ENCODE data around the gene EIF2D. TPM values are rescaled to one million over a fixed set of nuclear protein-coding genes. Genes with fewer than 3 reads are reported as not detected.
A peak's percentile ranks its signal among the peaks of the same experiment; 100 is the strongest.
"Not testable (repeated sequence)": the region's sequence is repeated elsewhere in the genome, so short reads cannot be mapped to it uniquely, and the experiment has no call there.

EIF2D gene
- total RNA-seq, 1 experiment from 2014 or later, result 110 TPM

- no peaks in the 10 kb centered on the region for H3F3A ChIP-seq (ENCODE audit: low read length, unreplicated experiment)
- peaks cover 21% of the 10 kb centered on the region for H3K4me1 ChIP-seq (ENCODE audit: insufficient read depth, low read length)
- DNase-seq (peak; percentile 83), ATAC-seq (peak; percentile 13)
- H2AFZ ChIP-seq (ENCODE audit: low read length), result peak overlapping the region; percentile 63
- no peak for TF ChIP-seq CTCF (conservative IDR thresholded peaks at IDR 0.05; ENCODE audit: low read depth, low read length)
- no peak for TF ChIP-seq EZH2phosphoT487 (IDR thresholded peaks at IDR 0.05; ENCODE audit: borderline replicate concordance, low read length)
- no peak for TF ChIP-seq EZH2 (IDR thresholded peaks at IDR 0.05; ENCODE audit: low read length, unreplicated experiment)
- BruUV-seq (replicated peaks), result no TSS peak
- H3K36me3 ChIP-seq (ENCODE audit: low read depth, low read length), result no peaks in the 10 kb centered on the region
- peak overlapping the region; percentile 89 for H3K4me2 ChIP-seq (ENCODE audit: low read length)
- peak overlapping the region; percentile 54 for H3K27ac ChIP-seq (ENCODE audit: low read length)
- peak overlapping the region; percentile 85; the same call in 1 of the 2 replicates for H3K4me3 ChIP-seq (ENCODE audit: low read length)
- H3K9me2 ChIP-seq (replicated peaks; ENCODE audit: low read length), result no peaks in the 10 kb centered on the region
- H3K9ac ChIP-seq (ENCODE audit: low read length), result peak overlapping the region; percentile 71
- CTCF ChIA-PET, result interaction anchor here (0.7 to 4.8 kb wide), 4 partner anchors 30 to 350 kb away, joined by 3 to 71 read pairs (median 5); no protein-coding TSS in a partner anchor
- no peaks in the 10 kb centered on the region for H3K27me3 ChIP-seq (ENCODE audit: low read length)
- no peaks in the 10 kb centered on the region for H3K9me3 ChIP-seq (ENCODE audit: low read length)
- H3K79me2 ChIP-seq (ENCODE audit: low read length), result 0 out of 2 replicates have a peak, but pooled peaks cover 3% of the 10 kb centered on the region
- no peaks in the 10 kb centered on the region for H4K20me1 ChIP-seq (ENCODE audit: low read length)
- intact Hi-C loops (cut with micrococcal nuclease), result loop anchor here (1.0 to 10.0 kb wide), 9 partner anchors 21 to 421 kb away; partner anchors contain the start of genes EIF2D, MAPKAPK2, PFKFB2 and YOD1
- POLR2A ChIA-PET (ENCODE audit: unreplicated experiment), result interaction anchor here (0.6 kb wide), 1 partner anchor 21 kb away, joined by 3 read pairs; no protein-coding TSS in a partner anchor
These were observed 21.4 kb upstream of the EIF2D start for GRCh38 chr1:206633708-206634121.

- ChIA-PET POLR2A (ENCODE audit: unreplicated experiment) (interaction anchor here (0.7 to 1.2 kb wide), 3 partner anchors 18 to 42 kb away, joined by 3 to 11 read pairs (median 7); no protein-coding TSS in a partner anchor), CTCF (interaction anchor here (0.5 to 2.9 kb wide), 17 partner anchors 8 to 1610 kb away, joined by 3 to 83 read pairs (median 4); partner anchors contain the start of genes EIF2D and MAPKAPK2)
- TF ChIP-seq CTCF (conservative IDR thresholded peaks at IDR 0.05; ENCODE audit: low read depth, low read length) (peak; percentile 95), EZH2phosphoT487 (IDR thresholded peaks at IDR 0.05; ENCODE audit: borderline replicate concordance, low read length) (no peak)
- H4K20me1 ChIP-seq (ENCODE audit: low read length), result no peaks in the 10 kb centered on the region
- H3K4me2 ChIP-seq (ENCODE audit: low read length), result no peak overlapping the region
- DNase-seq, result peak; percentile 94
- no peaks in the 10 kb centered on the region for H3F3A ChIP-seq (ENCODE audit: low read length, unreplicated experiment)
- H2AFZ ChIP-seq (ENCODE audit: low read length), result no peak overlapping the region
- H3K9ac ChIP-seq (ENCODE audit: low read length), result no peak overlapping the region
- no peaks in the 10 kb centered on the region for H3K36me3 ChIP-seq (ENCODE audit: low read depth, low read length)
- H3K9me3 ChIP-seq (ENCODE audit: low read length), result no peaks in the 10 kb centered on the region
- intact Hi-C loops (cut with micrococcal nuclease), result loop anchor here (1.0 to 10.0 kb wide), 2 partner anchors 281 to 424 kb away; partner anchors contain the start of genes PFKFB2 and YOD1
- no peaks in the 10 kb centered on the region for H3K79me2 ChIP-seq (ENCODE audit: low read length)
- no TSS peak for BruUV-seq (replicated peaks)
- H3K9me2 ChIP-seq (replicated peaks; ENCODE audit: low read length), result no peaks in the 10 kb centered on the region
- ATAC-seq, result peak; percentile 23; the same call in 1 of the 2 replicates
- H3K4me1 ChIP-seq (ENCODE audit: insufficient read depth, low read length), result peaks cover 21% of the 10 kb centered on the region
- H3K4me3 ChIP-seq (ENCODE audit: low read length), result no peak overlapping the region
- no peak overlapping the region for H3K27ac ChIP-seq (ENCODE audit: low read length)
- H3K27me3 ChIP-seq (ENCODE audit: low read length), result no peaks in the 10 kb centered on the region
These were observed 18.8 kb upstream of the EIF2D start for GRCh38 chr1:206631085-206631509.

- BruUV-seq (replicated peaks), result no TSS peak
- Histone ChIP-seq H3K36me3 (ENCODE audit: low read depth, low read length) (no peaks in the 10 kb centered on the region), H3K79me2 (ENCODE audit: low read length) (no peaks in the 10 kb centered on the region), H3K4me2 (ENCODE audit: low read length) (no peak overlapping the region), H3K9me3 (ENCODE audit: low read length) (no peaks in the 10 kb centered on the region), H3K4me3 (ENCODE audit: low read length) (no peak overlapping the region), H3K27ac (ENCODE audit: low read length) (no peak overlapping the region), H2AFZ (ENCODE audit: low read length) (no peak overlapping the region), H3K27me3 (ENCODE audit: low read length) (no peaks in the 10 kb centered on the region), H3K4me1 (ENCODE audit: insufficient read depth, low read length) (peaks cover 8% of the 10 kb centered on the region), H4K20me1 (ENCODE audit: low read length) (no peaks in the 10 kb centered on the region), H3K9ac (ENCODE audit: low read length) (no peak overlapping the region), H3K9me2 (replicated peaks; ENCODE audit: low read length) (no peaks in the 10 kb centered on the region), H3F3A (ENCODE audit: low read length, unreplicated experiment) (no peaks in the 10 kb centered on the region)
- TF ChIP-seq EZH2 (IDR thresholded peaks at IDR 0.05; ENCODE audit: low read length, unreplicated experiment), result no peak
- no peak for TF ChIP-seq CTCF (conservative IDR thresholded peaks at IDR 0.05; ENCODE audit: low read depth, low read length)
- TF ChIP-seq EZH2phosphoT487 (IDR thresholded peaks at IDR 0.05; ENCODE audit: borderline replicate concordance, low read length), result no peak
- POLR2A ChIA-PET (ENCODE audit: unreplicated experiment), result no interaction called here
- no peak for DNase-seq
- intact Hi-C loops (cut with micrococcal nuclease), result no loop called here
- no peak for ATAC-seq
- CTCF ChIA-PET, result interaction anchor here (0.5 to 2.9 kb wide), 2 partner anchors 35 to 131 kb away, joined by 7 to 83 read pairs; no protein-coding TSS in a partner anchor
These were observed 16.7 kb upstream of the EIF2D start for GRCh38 chr1:206628916-206629315.

GRCh38 chr1:206626396-206626795, 14.1 kb upstream of the EIF2D start:
- H3K27me3 ChIP-seq (ENCODE audit: low read length); POLR2A ChIA-PET (ENCODE audit: unreplicated experiment); H3K9ac ChIP-seq (ENCODE audit: low read length); H3K4me1 ChIP-seq (ENCODE audit: insufficient read depth, low read length); H3K27ac ChIP-seq (ENCODE audit: low read length); H3K36me3 ChIP-seq (ENCODE audit: low read depth, low read length); ATAC-seq; H3K79me2 ChIP-seq (ENCODE audit: low read length); H3K4me3 ChIP-seq (ENCODE audit: low read length); H4K20me1 ChIP-seq (ENCODE audit: low read length); H3K9me2 ChIP-seq (replicated peaks; ENCODE audit: low read length); H3F3A ChIP-seq (ENCODE audit: low read length, unreplicated experiment); intact Hi-C loops (cut with micrococcal nuclease); H2AFZ ChIP-seq (ENCODE audit: low read length); BruUV-seq (replicated peaks); H3K4me2 ChIP-seq (ENCODE audit: low read length); H3K9me3 ChIP-seq (ENCODE audit: low read length); DNase-seq: not testable (repeated sequence)
- CTCF ChIA-PET, result interaction anchor here (0.6 kb wide), 1 partner anchor 14 kb away, joined by 6 read pairs; no protein-coding TSS in a partner anchor

Data from PC-3 (cell line).